Measurements from ENCODE around the gene IL17RA. TPM values are rescaled to one million over a fixed set of nuclear protein-coding genes. Genes with fewer than 3 reads are reported as not detected.
A peak's percentile ranks its signal among the peaks of the same experiment; 100 is the strongest.

Gene IL17RA
- total RNA-seq, 1 donor, result 6.2 TPM

DNA sequence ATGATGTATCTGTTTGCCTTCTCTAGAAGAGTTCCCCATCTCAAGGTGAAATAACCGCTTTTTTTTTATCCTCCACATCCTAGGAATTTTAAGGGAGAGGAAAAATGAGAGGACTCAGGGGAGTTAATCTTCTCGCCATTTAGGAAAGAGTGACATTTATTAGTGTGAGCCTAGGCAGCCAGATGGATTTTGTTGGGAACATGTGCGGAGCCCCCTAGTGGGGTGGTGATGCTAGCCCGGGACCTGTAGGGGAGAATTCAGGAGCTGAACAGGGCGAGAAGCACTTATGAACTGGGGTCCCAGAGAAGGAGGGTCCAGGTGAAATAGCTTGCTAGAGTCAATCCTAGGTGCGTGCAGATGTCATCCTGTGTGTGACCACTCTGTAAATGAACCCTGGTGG, 10.7 kb downstream of the IL17RA start:
- peaks cover 13% of the 10 kb centered on the region for H3K36me3 ChIP-seq (ENCODE audit: insufficient read depth, low read length)
- peaks cover 16% of the 10 kb centered on the region for H3K79me2 ChIP-seq (ENCODE audit: insufficient read depth, low read length)
- no peak overlapping the region for H3K4me2 ChIP-seq (ENCODE audit: insufficient read depth, low read length)
- DNase-seq (ENCODE audit: insufficient read length, low spot score, missing footprints), result peak; percentile 81
- H3K9me3 ChIP-seq (ENCODE audit: low read depth, low read length), result no peaks in the 10 kb centered on the region
- no peak overlapping the region for H3K4me3 ChIP-seq (ENCODE audit: insufficient read depth, low read length)
- H3K4me1 ChIP-seq (ENCODE audit: insufficient read depth, low read length), result no peaks in the 10 kb centered on the region
- TF ChIP-seq, protein P1, sequence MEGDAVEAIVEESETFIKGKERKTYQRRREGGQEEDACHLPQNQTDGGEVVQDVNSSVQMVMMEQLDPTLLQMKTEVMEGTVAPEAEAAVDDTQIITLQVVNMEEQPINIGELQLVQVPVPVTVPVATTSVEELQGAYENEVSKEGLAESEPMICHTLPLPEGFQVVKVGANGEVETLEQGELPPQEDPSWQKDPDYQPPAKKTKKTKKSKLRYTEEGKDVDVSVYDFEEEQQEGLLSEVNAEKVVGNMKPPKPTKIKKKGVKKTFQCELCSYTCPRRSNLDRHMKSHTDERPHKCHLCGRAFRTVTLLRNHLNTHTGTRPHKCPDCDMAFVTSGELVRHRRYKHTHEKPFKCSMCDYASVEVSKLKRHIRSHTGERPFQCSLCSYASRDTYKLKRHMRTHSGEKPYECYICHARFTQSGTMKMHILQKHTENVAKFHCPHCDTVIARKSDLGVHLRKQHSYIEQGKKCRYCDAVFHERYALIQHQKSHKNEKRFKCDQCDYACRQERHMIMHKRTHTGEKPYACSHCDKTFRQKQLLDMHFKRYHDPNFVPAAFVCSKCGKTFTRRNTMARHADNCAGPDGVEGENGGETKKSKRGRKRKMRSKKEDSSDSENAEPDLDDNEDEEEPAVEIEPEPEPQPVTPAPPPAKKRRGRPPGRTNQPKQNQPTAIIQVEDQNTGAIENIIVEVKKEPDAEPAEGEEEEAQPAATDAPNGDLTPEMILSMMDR (IDR thresholded peaks at IDR 0.05; ENCODE audit: extremely low read depth, low read depth, low read length), result peak; percentile 36
- H3K27ac ChIP-seq (ENCODE audit: low read depth, low read length), result no peak overlapping the region
- H2AFZ ChIP-seq (ENCODE audit: low read length), result no peak overlapping the region
- no peaks in the 10 kb centered on the region for H3K27me3 ChIP-seq (ENCODE audit: insufficient read depth, low read length)
- peaks cover 28% of the 10 kb centered on the region for H4K20me1 ChIP-seq (ENCODE audit: insufficient read depth, low read length)

DNA sequence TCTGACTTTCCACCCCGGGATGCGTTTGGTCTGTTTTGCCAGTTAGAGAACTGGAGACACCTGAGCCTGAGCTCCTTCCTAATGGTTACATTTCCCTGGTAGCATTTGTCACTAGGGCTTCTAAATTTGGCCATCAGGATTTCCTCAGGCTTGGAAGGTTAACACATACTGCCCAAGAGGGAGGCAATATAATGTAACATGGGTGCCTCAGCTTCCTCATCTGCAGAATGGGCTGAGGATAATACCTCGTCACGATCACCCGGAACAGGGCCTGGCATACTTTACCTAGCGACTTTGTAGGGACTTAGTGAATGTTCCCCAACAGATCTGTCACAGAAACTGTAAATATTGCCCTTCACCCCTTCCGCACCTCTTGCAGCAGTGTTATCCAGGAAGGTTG, 11.3 kb downstream of the IL17RA start:
- H3K27ac ChIP-seq (ENCODE audit: low read depth, low read length), result no peak overlapping the region
- no peak overlapping the region for H2AFZ ChIP-seq (ENCODE audit: low read length)
- H3K9me3 ChIP-seq (ENCODE audit: low read depth, low read length), result no peaks in the 10 kb centered on the region
- peaks cover 12% of the 10 kb centered on the region for H3K79me2 ChIP-seq (ENCODE audit: insufficient read depth, low read length)
- H3K4me2 ChIP-seq (ENCODE audit: insufficient read depth, low read length), result no peak overlapping the region
- DNase-seq (ENCODE audit: insufficient read length, low spot score, missing footprints), result peak; percentile 62
- H3K27me3 ChIP-seq (ENCODE audit: insufficient read depth, low read length), result no peaks in the 10 kb centered on the region
- peaks cover 23% of the 10 kb centered on the region for H4K20me1 ChIP-seq (ENCODE audit: insufficient read depth, low read length)
- no peak overlapping the region for H3K4me3 ChIP-seq (ENCODE audit: insufficient read depth, low read length)
- H3K36me3 ChIP-seq (ENCODE audit: insufficient read depth, low read length), result peaks cover 15% of the 10 kb centered on the region
- TF ChIP-seq, protein P1 (IDR thresholded peaks at IDR 0.05; ENCODE audit: extremely low read depth, low read depth, low read length), result no peak
- H3K4me1 ChIP-seq (ENCODE audit: insufficient read depth, low read length), result no peaks in the 10 kb centered on the region

DNA sequence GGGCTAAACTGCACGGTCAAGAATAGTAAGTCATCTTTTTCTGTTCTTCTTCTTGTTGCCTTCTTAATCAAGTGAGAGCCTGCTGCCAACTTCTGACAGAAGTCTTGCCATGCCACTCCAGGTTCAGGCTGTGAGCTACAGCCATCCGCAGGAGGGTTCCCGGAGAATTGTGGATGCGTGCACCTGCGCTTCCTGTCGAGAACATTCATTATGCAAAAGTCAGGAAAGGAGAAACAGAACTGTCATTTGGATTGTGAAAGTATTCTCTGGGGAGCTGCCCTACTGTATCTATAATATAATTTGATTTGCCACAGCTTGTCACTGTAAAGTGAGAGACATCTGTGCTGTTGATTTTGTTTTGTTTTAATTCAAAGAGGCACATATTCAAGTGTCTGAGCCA, 12.3 kb downstream of the IL17RA start:
- Histone ChIP-seq H3K36me3 (ENCODE audit: insufficient read depth, low read length) (peaks cover 23% of the 10 kb centered on the region), H3K27me3 (ENCODE audit: insufficient read depth, low read length) (no peaks in the 10 kb centered on the region), H3K9me3 (ENCODE audit: low read depth, low read length) (no peaks in the 10 kb centered on the region), H3K4me3 (ENCODE audit: insufficient read depth, low read length) (no peak overlapping the region), H3K4me2 (ENCODE audit: insufficient read depth, low read length) (no peak overlapping the region), H3K79me2 (ENCODE audit: insufficient read depth, low read length) (peaks cover 11% of the 10 kb centered on the region), H4K20me1 (ENCODE audit: insufficient read depth, low read length) (peaks cover 18% of the 10 kb centered on the region), H3K4me1 (ENCODE audit: insufficient read depth, low read length) (no peaks in the 10 kb centered on the region), H3K27ac (ENCODE audit: low read depth, low read length) (no peak overlapping the region), H2AFZ (ENCODE audit: low read length) (no peak overlapping the region)
- DNase-seq (ENCODE audit: insufficient read length, low spot score, missing footprints), result no peak
- TF ChIP-seq, protein P1 (IDR thresholded peaks at IDR 0.05; ENCODE audit: extremely low read depth, low read depth, low read length), result no peak

DNA sequence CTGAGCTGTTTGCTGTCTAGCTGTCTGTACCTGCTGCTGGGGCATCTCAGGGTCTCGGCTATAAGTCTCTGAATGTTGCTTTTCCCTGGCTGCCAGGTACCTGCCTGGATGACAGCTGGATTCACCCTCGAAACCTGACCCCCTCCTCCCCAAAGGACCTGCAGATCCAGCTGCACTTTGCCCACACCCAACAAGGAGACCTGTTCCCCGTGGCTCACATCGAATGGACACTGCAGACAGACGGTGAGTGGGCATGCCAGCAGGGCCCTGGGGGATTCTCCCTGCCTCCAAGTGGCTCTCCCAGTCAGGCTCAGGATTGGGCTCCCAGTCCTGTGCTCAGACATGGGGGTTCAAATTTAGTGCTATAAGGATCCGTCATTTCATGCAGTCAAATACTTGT, 12.9 kb downstream of the IL17RA start:
- no peaks in the 10 kb centered on the region for H3K9me3 ChIP-seq (ENCODE audit: low read depth, low read length)
- H3K27ac ChIP-seq (ENCODE audit: low read depth, low read length), result no peak overlapping the region
- TF ChIP-seq, protein P1 (IDR thresholded peaks at IDR 0.05; ENCODE audit: extremely low read depth, low read depth, low read length), result no peak
- H3K27me3 ChIP-seq (ENCODE audit: insufficient read depth, low read length), result no peaks in the 10 kb centered on the region
- H3K4me1 ChIP-seq (ENCODE audit: insufficient read depth, low read length), result no peaks in the 10 kb centered on the region
- no peak overlapping the region for H2AFZ ChIP-seq (ENCODE audit: low read length)
- peaks cover 14% of the 10 kb centered on the region for H4K20me1 ChIP-seq (ENCODE audit: insufficient read depth, low read length)
- H3K4me2 ChIP-seq (ENCODE audit: insufficient read depth, low read length), result no peak overlapping the region
- H3K79me2 ChIP-seq (ENCODE audit: insufficient read depth, low read length), result peaks cover 7% of the 10 kb centered on the region
- DNase-seq (ENCODE audit: insufficient read length, low spot score, missing footprints), result no peak
- H3K36me3 ChIP-seq (ENCODE audit: insufficient read depth, low read length), result peaks cover 25% of the 10 kb centered on the region
- no peak overlapping the region for H3K4me3 ChIP-seq (ENCODE audit: insufficient read depth, low read length)

Data from osteoblast (primary cell).